Measurements from ENCODE around the gene WDR82.

The WDR82 gene

DNA sequence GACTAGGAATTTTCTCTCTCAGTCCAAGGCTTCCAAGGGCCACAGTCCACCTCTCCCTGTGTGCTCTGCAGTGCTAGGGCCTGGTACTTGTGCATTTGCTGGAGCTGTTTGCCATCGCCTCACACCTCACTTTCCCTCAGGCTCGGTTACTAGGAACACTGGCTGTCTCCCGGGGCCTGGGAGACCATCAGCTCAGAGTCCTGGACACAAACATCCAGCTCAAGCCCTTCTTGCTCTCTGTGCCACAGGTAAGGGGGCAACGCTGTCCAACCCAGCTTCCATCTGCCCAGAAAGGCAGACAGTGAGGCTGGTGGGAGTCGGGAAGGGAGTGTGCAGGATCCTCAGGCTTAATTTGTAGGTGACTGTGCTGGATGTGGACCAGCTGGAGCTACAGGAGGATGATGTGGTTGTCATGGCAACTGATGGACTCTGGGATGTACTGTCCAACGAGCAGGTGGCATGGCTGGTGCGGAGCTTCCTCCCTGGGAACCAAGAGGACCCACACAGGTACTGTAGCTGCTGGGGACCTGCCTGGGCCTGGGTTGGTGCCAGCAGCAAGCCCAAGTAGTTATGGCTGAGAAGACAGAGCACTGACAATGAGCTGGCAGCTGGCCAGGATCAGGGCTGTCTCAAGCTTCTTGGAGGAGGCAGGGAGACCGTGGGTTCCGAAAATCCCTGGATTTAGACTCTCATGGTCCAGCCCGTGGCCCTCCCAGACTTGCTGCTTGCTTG is 29.5 kb downstream of the WDR82 start:
- no peak for DNase-seq (ENCODE audit: low read depth in 1 of 2, low spot score in 1 of 2)
- no peak overlapping the region for H3K27ac ChIP-seq (replicated peaks)
- no peak overlapping the region for H3K4me3 ChIP-seq (replicated peaks; ENCODE audit: insufficient read depth, low read length)
- H3K27me3 ChIP-seq (ENCODE audit: insufficient read depth, poor library complexity, severe bottlenecking) = no peaks in the 10 kb centered on the region
- TF ChIP-seq POLR2AphosphoS5 (IDR thresholded peaks at IDR 0.05; ENCODE audit: low read depth) (no peak; the same call in 1 of the 2 replicates), GABPA (IDR thresholded peaks at IDR 0.05; ENCODE audit: low read depth) (no peak), SPI1 (IDR thresholded peaks at IDR 0.05; ENCODE audit: borderline replicate concordance, low read depth) (no peak)
- TF ChIP-seq, protein P1, sequence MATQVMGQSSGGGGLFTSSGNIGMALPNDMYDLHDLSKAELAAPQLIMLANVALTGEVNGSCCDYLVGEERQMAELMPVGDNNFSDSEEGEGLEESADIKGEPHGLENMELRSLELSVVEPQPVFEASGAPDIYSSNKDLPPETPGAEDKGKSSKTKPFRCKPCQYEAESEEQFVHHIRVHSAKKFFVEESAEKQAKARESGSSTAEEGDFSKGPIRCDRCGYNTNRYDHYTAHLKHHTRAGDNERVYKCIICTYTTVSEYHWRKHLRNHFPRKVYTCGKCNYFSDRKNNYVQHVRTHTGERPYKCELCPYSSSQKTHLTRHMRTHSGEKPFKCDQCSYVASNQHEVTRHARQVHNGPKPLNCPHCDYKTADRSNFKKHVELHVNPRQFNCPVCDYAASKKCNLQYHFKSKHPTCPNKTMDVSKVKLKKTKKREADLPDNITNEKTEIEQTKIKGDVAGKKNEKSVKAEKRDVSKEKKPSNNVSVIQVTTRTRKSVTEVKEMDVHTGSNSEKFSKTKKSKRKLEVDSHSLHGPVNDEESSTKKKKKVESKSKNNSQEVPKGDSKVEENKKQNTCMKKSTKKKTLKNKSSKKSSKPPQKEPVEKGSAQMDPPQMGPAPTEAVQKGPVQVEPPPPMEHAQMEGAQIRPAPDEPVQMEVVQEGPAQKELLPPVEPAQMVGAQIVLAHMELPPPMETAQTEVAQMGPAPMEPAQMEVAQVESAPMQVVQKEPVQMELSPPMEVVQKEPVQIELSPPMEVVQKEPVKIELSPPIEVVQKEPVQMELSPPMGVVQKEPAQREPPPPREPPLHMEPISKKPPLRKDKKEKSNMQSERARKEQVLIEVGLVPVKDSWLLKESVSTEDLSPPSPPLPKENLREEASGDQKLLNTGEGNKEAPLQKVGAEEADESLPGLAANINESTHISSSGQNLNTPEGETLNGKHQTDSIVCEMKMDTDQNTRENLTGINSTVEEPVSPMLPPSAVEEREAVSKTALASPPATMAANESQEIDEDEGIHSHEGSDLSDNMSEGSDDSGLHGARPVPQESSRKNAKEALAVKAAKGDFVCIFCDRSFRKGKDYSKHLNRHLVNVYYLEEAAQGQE (IDR thresholded peaks at IDR 0.05; ENCODE audit: insufficient replicate concordance, low read depth) = no peak
- TF ChIP-seq, protein P2, sequence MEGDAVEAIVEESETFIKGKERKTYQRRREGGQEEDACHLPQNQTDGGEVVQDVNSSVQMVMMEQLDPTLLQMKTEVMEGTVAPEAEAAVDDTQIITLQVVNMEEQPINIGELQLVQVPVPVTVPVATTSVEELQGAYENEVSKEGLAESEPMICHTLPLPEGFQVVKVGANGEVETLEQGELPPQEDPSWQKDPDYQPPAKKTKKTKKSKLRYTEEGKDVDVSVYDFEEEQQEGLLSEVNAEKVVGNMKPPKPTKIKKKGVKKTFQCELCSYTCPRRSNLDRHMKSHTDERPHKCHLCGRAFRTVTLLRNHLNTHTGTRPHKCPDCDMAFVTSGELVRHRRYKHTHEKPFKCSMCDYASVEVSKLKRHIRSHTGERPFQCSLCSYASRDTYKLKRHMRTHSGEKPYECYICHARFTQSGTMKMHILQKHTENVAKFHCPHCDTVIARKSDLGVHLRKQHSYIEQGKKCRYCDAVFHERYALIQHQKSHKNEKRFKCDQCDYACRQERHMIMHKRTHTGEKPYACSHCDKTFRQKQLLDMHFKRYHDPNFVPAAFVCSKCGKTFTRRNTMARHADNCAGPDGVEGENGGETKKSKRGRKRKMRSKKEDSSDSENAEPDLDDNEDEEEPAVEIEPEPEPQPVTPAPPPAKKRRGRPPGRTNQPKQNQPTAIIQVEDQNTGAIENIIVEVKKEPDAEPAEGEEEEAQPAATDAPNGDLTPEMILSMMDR (IDR thresholded peaks at IDR 0.05; ENCODE audit: insufficient read depth, low read length) = no peak

DNA sequence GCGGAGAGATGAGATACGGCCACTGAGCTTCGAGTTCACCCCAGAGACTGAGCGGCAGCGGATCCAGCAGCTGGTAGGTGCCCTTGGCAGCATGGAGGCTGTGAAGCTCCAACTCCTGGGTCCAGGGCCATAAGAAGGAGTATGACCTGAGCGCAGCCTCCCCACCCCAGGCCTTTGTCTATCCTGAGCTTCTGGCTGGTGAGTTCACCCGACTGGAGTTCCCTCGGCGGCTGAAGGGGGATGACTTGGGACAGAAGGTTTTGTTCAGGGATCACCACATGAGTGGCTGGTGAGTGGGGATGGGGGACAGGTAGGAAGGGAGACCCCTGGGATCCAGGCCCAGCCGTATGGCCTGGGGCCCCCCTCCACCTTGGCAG is 30.3 kb downstream of the WDR82 start:
- no peak overlapping the region for H3K27ac ChIP-seq (replicated peaks)
- DNase-seq (ENCODE audit: low read depth in 1 of 2, low spot score in 1 of 2) = no peak
- no peaks in the 10 kb centered on the region for H3K27me3 ChIP-seq (ENCODE audit: insufficient read depth, poor library complexity, severe bottlenecking)
- no peak overlapping the region for H3K4me3 ChIP-seq (replicated peaks; ENCODE audit: insufficient read depth, low read length)
- TF ChIP-seq GABPA (IDR thresholded peaks at IDR 0.05; ENCODE audit: low read depth) = no peak
- TF ChIP-seq, protein P1 (IDR thresholded peaks at IDR 0.05; ENCODE audit: insufficient replicate concordance, low read depth) = no peak
- TF ChIP-seq POLR2AphosphoS5 (IDR thresholded peaks at IDR 0.05; ENCODE audit: low read depth) = no peak

DNA sequence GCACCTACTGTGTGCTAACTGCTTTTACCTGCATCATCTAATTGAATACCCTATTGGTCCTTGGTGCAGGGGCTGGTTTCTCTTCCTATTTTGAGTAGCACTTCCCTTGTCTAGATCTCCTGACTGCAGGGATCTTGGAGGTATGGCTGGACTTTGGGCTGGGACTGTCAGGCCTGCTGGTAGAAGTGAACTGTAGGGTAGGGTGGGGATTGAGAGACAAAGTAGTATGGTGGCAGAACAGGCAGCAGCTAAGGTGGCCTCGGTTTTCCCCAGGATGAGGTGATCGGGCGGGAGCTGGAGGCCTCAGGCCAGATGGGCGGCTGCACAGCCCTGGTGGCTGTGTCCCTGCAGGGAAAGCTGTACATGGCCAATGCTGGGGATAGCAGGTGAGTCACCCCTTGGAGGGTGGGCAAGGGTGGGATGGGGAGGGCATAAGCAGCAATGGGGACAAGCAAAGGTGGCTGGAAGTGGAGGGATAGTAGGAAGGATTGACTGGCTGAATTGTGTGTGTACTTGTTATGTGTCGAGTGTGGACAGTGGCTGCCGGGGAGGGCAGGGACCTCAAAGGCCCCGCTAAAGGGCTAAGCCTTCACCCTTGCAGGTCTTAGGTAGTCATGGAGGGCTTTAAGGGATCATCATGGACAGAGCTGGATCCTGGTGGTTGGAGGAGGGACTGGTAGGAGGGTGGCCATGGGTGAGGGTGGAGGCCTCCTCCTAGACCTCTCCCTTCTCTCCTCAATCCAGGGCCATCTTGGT is 30.9 kb downstream of the WDR82 start:
- TF ChIP-seq SPI1 (IDR thresholded peaks at IDR 0.05; ENCODE audit: borderline replicate concordance, low read depth) (no peak), GABPA (IDR thresholded peaks at IDR 0.05; ENCODE audit: low read depth) (no peak), POLR2AphosphoS5 (IDR thresholded peaks at IDR 0.05; ENCODE audit: low read depth) (no peak)
- TF ChIP-seq, protein P1 (IDR thresholded peaks at IDR 0.05; ENCODE audit: insufficient replicate concordance, low read depth) = no peak
- TF ChIP-seq, protein P2 (IDR thresholded peaks at IDR 0.05; ENCODE audit: insufficient read depth, low read length) = no peak
- no peaks in the 10 kb centered on the region for H3K27me3 ChIP-seq (ENCODE audit: insufficient read depth, poor library complexity, severe bottlenecking)
- no peak for DNase-seq (ENCODE audit: low read depth in 1 of 2, low spot score in 1 of 2)
- no peak overlapping the region for H3K27ac ChIP-seq (replicated peaks)
- H3K4me3 ChIP-seq (replicated peaks; ENCODE audit: insufficient read depth, low read length) = no peak overlapping the region
